ENCODE data around the gene RFX3.

Gene RFX3

GRCh38 chr9:3478549-3478953 lies 47.2 kb downstream of the RFX3 start:
- ChIA-PET POLR2A (no interaction called here), CTCF (interaction anchor here (0.9 kb wide), 1 partner anchor 11 kb away, joined by 4 read pairs; no protein-coding TSS in a partner anchor)
- no peak for DNase-seq (ENCODE audit: low read depth, low spot score)
- no peak overlapping the region for H3K4me3 ChIP-seq (ENCODE audit: low read depth, low read length)
- TF ChIP-seq, protein P1, sequence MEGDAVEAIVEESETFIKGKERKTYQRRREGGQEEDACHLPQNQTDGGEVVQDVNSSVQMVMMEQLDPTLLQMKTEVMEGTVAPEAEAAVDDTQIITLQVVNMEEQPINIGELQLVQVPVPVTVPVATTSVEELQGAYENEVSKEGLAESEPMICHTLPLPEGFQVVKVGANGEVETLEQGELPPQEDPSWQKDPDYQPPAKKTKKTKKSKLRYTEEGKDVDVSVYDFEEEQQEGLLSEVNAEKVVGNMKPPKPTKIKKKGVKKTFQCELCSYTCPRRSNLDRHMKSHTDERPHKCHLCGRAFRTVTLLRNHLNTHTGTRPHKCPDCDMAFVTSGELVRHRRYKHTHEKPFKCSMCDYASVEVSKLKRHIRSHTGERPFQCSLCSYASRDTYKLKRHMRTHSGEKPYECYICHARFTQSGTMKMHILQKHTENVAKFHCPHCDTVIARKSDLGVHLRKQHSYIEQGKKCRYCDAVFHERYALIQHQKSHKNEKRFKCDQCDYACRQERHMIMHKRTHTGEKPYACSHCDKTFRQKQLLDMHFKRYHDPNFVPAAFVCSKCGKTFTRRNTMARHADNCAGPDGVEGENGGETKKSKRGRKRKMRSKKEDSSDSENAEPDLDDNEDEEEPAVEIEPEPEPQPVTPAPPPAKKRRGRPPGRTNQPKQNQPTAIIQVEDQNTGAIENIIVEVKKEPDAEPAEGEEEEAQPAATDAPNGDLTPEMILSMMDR (IDR thresholded peaks at IDR 0.05; ENCODE audit: insufficient read depth, low read length, missing control alignments) = no peak

- POLR2A ChIA-PET = no interaction called here
- CTCF ChIA-PET = interaction anchor here (1.0 to 2.4 kb wide), 2 partner anchors 10 to 618 kb away, joined by 3 to 5 read pairs; no protein-coding TSS in a partner anchor
- TF ChIP-seq, protein P1 (IDR thresholded peaks at IDR 0.05; ENCODE audit: insufficient read depth, low read length, missing control alignments) = no peak
- DNase-seq (ENCODE audit: low read depth, low spot score) = no peak
- no peak overlapping the region for H3K4me3 ChIP-seq (ENCODE audit: low read depth, low read length)
Measured at GRCh38 chr9:3477236-3477834, 48.5 kb downstream of the RFX3 start.

- TF ChIP-seq, protein P1 (IDR thresholded peaks at IDR 0.05; ENCODE audit: insufficient read depth, low read length, missing control alignments) = no peak
- no peak for DNase-seq (ENCODE audit: low read depth, low spot score)
- ChIA-PET POLR2A (no interaction called here), CTCF (interaction anchor here (2.4 kb wide), 1 partner anchor 8 kb away, joined by 5 read pairs; no protein-coding TSS in a partner anchor)
- no peak overlapping the region for H3K4me3 ChIP-seq (ENCODE audit: low read depth, low read length)
Measured at GRCh38 chr9:3475300-3476020, 50.3 kb downstream of the RFX3 start.

GRCh38 chr9:3474821-3475220 lies 51.0 kb downstream of the RFX3 start:
- ChIA-PET POLR2A (no interaction called here), CTCF (no interaction called here)
- H3K4me3 ChIP-seq (ENCODE audit: low read depth, low read length) = no peak overlapping the region
- TF ChIP-seq, protein P1 (IDR thresholded peaks at IDR 0.05; ENCODE audit: insufficient read depth, low read length, missing control alignments) = no peak
- DNase-seq (ENCODE audit: low read depth, low spot score) = no peak

DNA sequence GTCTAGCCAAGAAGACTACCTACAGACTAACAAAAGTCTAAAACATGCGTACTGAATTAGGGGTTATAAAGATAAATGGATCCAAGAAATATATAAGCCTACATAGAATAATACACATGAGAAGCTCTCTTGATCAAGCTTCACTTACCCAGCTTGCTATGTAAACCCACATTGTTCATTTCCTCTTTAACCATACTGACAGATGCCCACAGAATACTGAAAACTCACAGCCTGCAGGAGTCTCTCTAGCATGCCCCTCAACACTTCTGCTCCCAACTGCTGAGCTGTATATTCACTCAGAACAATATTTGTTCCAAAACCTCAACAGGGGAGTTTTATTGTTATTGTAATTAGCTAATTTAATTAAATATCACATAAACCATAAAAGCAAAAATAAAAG lies 52.4 kb downstream of the RFX3 start:
- POLR2A ChIA-PET = no interaction called here
- TF ChIP-seq, protein P1 (IDR thresholded peaks at IDR 0.05; ENCODE audit: insufficient read depth, low read length, missing control alignments) = no peak
- CTCF ChIA-PET = interaction anchor here (1.1 to 1.2 kb wide), 2 partner anchors 9 to 893 kb away, joined by 3 to 4 read pairs; no protein-coding TSS in a partner anchor
- no peak overlapping the region for H3K4me3 ChIP-seq (ENCODE audit: low read depth, low read length)
- DNase-seq (ENCODE audit: low read depth, low spot score) = no peak

DNA sequence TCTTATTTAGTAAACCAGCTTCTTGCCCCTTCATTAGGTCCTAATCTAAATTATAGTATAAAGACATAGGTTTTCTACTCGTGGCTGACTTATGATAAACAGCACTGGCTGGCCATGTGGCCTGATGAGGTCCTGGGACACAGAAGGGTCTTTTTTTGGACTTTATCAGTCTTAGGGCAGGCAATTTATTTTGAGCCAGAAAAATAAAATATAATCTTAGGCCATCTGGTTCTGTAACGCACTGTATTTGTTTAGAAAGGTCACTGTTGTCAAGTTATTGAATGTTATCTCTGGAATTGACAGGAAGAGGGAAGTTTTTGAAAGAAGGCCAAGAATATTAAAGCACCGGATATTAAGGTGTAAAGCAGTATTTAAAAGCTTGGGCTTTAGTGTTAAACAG lies 53.9 kb downstream of the RFX3 start:
- ChIA-PET POLR2A (no interaction called here), CTCF (no interaction called here)
- TF ChIP-seq, protein P1 (IDR thresholded peaks at IDR 0.05; ENCODE audit: insufficient read depth, low read length, missing control alignments) = no peak
- H3K4me3 ChIP-seq (ENCODE audit: low read depth, low read length) = no peak overlapping the region
- DNase-seq (ENCODE audit: low read depth, low spot score) = no peak
